SU-DHL-6 (cell line): ENCODE data around the gene PSMC3.

ENCODE experiments used
- EZH2phosphoT487 ChIP-seq: fragments of 200-600 bp; sonication (generic), shearing (Covaris generic); conservative IDR thresholded peaks from 2 replicates; pipeline ENCODE4 v1.6.1; 2018; ENCODE audit warnings: mild to moderate bottlenecking, antibody characterized with exemption, low read length, moderate library complexity, mixed read lengths
- TF ChIP-seq, protein P1 (sequence below): fragments of 200-600 bp; sonication (generic); IDR thresholded peaks from one replicate; pipeline ENCODE4 v1.5.1; 2017; ENCODE audit warnings: antibody characterized with exemption, mild to moderate bottlenecking, low read length, moderate library complexity; ENCODE audit not compliant: insufficient read depth, poor library complexity, severe bottlenecking

DNA sequence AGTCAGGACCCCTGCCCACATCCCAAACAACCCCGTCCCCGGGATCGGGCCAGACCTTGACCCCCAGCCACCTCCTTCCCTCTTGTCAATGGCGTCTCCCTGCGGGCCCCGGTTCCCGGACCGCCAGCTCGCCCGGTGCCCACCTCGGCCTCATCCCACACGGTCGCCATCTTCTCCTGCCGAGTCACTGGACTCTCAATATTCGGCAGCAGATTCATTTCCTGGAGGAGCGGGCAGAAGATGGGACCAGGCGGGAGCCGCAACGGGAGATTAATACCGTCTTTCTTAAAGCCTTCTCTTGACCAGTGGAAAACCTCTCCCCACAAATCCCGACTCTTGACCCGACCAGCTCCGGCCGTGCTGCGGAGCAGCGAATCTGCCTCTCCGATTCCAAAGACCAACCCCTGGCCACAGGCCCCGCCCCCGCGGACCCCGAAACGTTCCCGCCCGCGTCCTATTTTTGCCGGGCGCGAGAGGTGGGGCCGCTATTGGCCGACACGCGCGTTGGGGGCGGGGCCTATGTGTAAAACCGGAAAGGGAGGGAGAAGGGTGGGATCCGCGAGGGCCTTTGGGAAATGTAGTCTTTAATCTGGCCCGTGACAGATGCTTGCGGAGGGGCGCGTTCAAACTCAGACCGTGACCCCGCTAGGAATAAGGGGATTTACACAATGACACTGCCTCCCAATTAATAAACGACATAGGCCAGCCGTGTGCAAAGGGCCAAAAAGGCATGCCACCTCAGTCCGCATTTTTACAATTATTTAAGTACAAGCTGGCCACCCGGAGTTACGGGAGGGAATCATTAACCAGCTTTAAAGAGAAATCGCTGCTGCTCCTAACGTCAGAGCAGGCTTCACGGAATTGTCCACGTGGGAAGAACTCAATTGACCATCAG, at the start of gene PSMC3:
- TF ChIP-seq, protein P1, sequence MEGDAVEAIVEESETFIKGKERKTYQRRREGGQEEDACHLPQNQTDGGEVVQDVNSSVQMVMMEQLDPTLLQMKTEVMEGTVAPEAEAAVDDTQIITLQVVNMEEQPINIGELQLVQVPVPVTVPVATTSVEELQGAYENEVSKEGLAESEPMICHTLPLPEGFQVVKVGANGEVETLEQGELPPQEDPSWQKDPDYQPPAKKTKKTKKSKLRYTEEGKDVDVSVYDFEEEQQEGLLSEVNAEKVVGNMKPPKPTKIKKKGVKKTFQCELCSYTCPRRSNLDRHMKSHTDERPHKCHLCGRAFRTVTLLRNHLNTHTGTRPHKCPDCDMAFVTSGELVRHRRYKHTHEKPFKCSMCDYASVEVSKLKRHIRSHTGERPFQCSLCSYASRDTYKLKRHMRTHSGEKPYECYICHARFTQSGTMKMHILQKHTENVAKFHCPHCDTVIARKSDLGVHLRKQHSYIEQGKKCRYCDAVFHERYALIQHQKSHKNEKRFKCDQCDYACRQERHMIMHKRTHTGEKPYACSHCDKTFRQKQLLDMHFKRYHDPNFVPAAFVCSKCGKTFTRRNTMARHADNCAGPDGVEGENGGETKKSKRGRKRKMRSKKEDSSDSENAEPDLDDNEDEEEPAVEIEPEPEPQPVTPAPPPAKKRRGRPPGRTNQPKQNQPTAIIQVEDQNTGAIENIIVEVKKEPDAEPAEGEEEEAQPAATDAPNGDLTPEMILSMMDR = no peak
- TF ChIP-seq EZH2phosphoT487 = no peak
